Peyer's patch (tissue), 4 donors: ENCODE results near the gene DNM3. TPM values are rescaled to one million over a fixed set of nuclear protein-coding genes. Genes with fewer than 3 reads are reported as not detected.

Experiments
- DNase-seq, 3 donors: peaks; one replicate each; pipeline ENCODE4 v3.0.0-alpha.2; 2017 to 2019
- H3K27ac ChIP-seq, 4 donors: fragments of 200-600 bp; sonication (generic); one replicate each; pipeline ENCODE4 v1.5.1; 2016 to 2019
- H3K27me3 ChIP-seq, 2 donors: fragments of 200-600 bp; sonication (generic); one replicate each; pipeline ENCODE4 v1.5.1; 2019
- H3K36me3 ChIP-seq, 3 donors: fragments of 200-600 bp; sonication (generic); one replicate each; pipeline ENCODE4 v1.5.1; 2016 to 2019
- H3K4me1 ChIP-seq, 4 donors: fragments of 200-600 bp; sonication (generic); one replicate each; pipeline ENCODE4 v1.5.1; 2016 to 2019
- H3K4me3 ChIP-seq, 4 donors: fragments of 200-600 bp; sonication (generic); 1 replicate in 3 of 4; 2 replicates in 1 of 4; pipeline ENCODE4 v1.5.1; 2016 to 2019; ENCODE audit warnings: mild to moderate bottlenecking in 1 of 4
- H3K9me3 ChIP-seq, 4 donors: fragments of 200-600 bp; sonication (generic); one replicate each; pipeline ENCODE4 v1.5.1; 2016 to 2019; ENCODE audit warnings: mild to moderate bottlenecking in 1 of 4
- POLR2A ChIP-seq, 2 donors: fragments of 450-650 bp; IDR thresholded peaks; one replicate each; pipeline ENCODE4 v1.5.1; 2017; ENCODE audit warnings: antibody characterized with exemption in 2 of 2, mild to moderate bottlenecking in 2 of 2, moderate library complexity in 2 of 2
- total RNA-seq, 4 donors: library from RNA; depleted of rRNA; stranded (reverse); fragments of >200 nt; gene quantifications; one replicate each; pipeline ENCODE4 v1.1.0, GENCODE V29; 2016
- TF ChIP-seq, protein P1 (sequence below), 6 experiments: fragments of 450-650 bp in 4 of 6; fragments of 200-600 bp in 2 of 6; sonication (generic) in 1 of 6; IDR thresholded peaks; one replicate each; pipeline ENCODE4 v1.5.1; 2017 to 2019; ENCODE audit warnings: antibody characterized with exemption in 6 of 6, mild to moderate bottlenecking in 3 of 6, moderate library complexity in 1 of 6

DNM3 gene
- total RNA-seq, 4 donors from 2014 or later: 1.4 to 11.6 (median 2.0) TPM

DNA sequence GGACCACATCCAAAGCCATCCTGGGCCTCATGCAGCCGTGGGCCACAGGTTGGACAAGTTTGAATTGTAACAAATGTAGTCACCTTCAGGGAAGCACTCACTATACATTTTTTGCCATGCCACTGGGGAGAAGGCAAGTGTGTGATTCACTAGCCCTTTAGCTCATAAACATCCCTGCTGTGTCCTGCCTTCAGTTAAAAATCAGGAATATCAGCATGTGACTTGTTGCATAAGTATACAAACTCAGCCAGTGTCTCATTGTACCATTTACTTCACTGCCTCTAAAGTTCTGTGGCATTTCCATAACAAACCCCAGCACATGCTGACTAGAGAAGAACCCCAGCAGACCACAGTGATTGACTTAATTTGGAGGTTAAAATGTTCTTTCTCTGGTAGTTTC lies 437.2 kb downstream of the DNM3 start:
- TF ChIP-seq POLR2A (IDR thresholded peaks at IDR 0.05): no peak
- TF ChIP-seq, protein P1, sequence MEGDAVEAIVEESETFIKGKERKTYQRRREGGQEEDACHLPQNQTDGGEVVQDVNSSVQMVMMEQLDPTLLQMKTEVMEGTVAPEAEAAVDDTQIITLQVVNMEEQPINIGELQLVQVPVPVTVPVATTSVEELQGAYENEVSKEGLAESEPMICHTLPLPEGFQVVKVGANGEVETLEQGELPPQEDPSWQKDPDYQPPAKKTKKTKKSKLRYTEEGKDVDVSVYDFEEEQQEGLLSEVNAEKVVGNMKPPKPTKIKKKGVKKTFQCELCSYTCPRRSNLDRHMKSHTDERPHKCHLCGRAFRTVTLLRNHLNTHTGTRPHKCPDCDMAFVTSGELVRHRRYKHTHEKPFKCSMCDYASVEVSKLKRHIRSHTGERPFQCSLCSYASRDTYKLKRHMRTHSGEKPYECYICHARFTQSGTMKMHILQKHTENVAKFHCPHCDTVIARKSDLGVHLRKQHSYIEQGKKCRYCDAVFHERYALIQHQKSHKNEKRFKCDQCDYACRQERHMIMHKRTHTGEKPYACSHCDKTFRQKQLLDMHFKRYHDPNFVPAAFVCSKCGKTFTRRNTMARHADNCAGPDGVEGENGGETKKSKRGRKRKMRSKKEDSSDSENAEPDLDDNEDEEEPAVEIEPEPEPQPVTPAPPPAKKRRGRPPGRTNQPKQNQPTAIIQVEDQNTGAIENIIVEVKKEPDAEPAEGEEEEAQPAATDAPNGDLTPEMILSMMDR (IDR thresholded peaks at IDR 0.05): no peak
- no peak for DNase-seq
- Histone ChIP-seq H3K4me1 (no peaks in the 10 kb centered on the region), H3K9me3 (no peaks in the 10 kb centered on the region), H3K4me3 (no peak overlapping the region), H3K36me3 (no peaks in the 10 kb centered on the region), H3K27ac (no peak overlapping the region), H3K27me3 (no peaks in the 10 kb centered on the region)

DNA sequence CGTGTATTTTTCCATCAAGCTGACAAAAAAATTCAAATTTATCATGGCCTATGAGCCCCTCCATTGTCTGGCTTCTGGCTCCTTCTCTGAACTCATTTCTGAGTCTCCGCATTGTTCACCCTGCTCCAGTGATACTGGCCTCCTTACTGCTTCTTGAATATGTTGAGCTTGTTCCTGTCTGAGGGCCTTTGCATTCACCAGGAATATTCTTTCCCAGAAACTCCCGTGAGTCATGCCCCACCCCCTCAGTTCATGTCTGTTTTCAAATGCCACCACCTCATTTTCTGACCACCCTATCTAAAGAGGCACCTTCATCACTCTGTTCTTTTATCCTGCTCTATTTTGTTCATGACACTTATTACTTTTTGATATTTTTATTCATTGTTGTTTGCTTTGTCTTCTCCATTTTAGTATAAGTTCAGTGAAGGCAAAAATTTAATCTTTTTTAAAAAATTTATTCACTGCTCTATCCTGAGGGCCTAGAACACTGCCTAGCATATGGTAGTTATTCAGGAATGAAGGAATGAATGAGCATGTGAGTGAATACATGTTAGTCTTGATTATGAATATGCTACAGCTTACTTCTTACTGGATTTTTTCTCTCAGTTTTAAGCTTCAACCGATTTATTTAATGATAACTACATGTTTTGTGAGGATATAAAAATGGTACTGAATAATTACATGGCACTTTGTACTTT lies 438.8 kb downstream of the DNM3 start:
- H3K27ac ChIP-seq: no peak overlapping the region
- H3K4me1 ChIP-seq: no peaks in the 10 kb centered on the region
- no peaks in the 10 kb centered on the region for H3K27me3 ChIP-seq
- no peak overlapping the region for H3K4me3 ChIP-seq
- TF ChIP-seq POLR2A (IDR thresholded peaks at IDR 0.05): no peak
- TF ChIP-seq, protein P1 (IDR thresholded peaks at IDR 0.05): no peak
- no peaks in the 10 kb centered on the region for H3K9me3 ChIP-seq
- DNase-seq: no peak
- no peaks in the 10 kb centered on the region for H3K36me3 ChIP-seq

DNA sequence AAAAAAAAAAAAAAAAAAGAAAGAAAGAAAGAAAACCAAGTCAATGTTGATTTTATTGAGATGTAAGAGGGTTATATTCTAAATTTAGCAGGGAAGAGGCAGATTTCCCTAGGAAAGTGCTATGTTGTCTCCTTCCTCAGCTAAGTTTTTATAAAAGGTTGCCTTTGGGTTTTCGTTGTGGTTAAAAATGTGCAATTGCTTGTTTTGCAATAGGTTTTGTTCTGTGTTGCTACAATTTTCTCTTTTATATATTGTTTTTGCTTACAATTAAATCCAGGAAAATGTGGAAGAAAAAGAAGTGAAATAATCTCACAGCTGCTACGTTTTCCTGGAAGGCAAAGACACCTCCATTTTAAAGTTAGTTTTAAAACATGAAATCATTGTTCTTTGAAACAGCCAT lies 442.5 kb downstream of the DNM3 start:
- H3K36me3 ChIP-seq: no peaks in the 10 kb centered on the region
- H3K4me1 ChIP-seq: no peaks in the 10 kb centered on the region
- no peaks in the 10 kb centered on the region for H3K9me3 ChIP-seq
- H3K4me3 ChIP-seq: no peak overlapping the region
- no peaks in the 10 kb centered on the region for H3K27me3 ChIP-seq
- H3K27ac ChIP-seq: no peak overlapping the region
- TF ChIP-seq POLR2A (IDR thresholded peaks at IDR 0.05): no peak
- TF ChIP-seq, protein P1 (IDR thresholded peaks at IDR 0.05): no peak
- no peak for DNase-seq

DNA sequence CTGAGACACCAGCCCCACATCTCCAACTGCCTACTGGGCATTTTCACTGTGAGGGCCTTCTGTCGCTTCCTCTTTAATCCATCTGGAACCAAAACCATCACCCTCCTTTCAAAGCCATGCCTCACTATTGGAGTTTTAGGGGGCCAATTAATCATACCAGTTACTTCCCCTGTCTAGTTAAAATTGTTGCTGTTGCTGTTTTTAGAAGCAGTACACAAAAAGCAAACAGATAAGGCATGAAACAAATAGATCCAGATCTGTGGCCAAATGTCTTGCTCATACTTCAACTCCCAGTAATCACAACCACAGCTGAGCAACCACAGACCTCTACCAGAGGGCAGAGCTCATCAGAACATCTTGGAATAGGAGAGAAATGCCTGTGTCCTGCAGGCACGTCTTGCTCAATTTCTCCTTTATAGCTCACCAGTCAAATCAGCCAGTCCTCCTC lies 445.4 kb downstream of the DNM3 start:
- DNase-seq: no peak
- H3K27ac ChIP-seq: peak overlapping the region in 3 of 4 donors; percentile 6 to 40 (median 14)
- TF ChIP-seq POLR2A (IDR thresholded peaks at IDR 0.05): no peak
- TF ChIP-seq, protein P1 (IDR thresholded peaks at IDR 0.05): no peak
- no peak overlapping the region for H3K4me3 ChIP-seq
- H3K27me3 ChIP-seq: no peaks in the 10 kb centered on the region
- no peaks in the 10 kb centered on the region for H3K4me1 ChIP-seq
- H3K36me3 ChIP-seq: no peaks in the 10 kb centered on the region
- H3K9me3 ChIP-seq: no peaks in the 10 kb centered on the region

DNA sequence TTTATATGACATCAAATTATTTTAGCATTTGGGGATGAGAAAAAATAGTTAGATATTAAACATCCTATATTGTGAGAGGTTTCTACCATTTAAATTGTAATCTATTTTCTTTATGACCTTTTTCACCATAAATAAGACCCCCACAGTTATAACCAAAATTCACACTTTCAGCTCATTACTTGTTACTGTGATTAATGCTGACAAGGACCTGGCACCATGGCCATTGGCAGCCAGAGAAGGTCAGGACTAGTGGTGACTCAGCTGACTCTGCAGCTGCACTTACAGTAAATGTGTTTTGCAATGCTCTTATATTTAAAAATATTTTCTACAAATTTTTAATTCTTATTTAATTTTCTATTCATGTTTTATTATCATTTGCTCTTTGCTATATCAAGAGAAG lies 445.9 kb downstream of the DNM3 start:
- Histone ChIP-seq H3K4me3 (no peak overlapping the region), H3K9me3 (no peaks in the 10 kb centered on the region), H3K27me3 (no peaks in the 10 kb centered on the region), H3K27ac (peak overlapping the region in 1 of 4 donors; percentile 40), H3K36me3 (no peaks in the 10 kb centered on the region), H3K4me1 (no peaks in the 10 kb centered on the region)
- DNase-seq: peak in 2 of 3 donors; percentile 21 to 60
- TF ChIP-seq, protein P1 (IDR thresholded peaks at IDR 0.05): no peak
- TF ChIP-seq POLR2A (IDR thresholded peaks at IDR 0.05): no peak
